SW 1271 (cell line): ENCODE data around the gene SGTA.
A peak's percentile ranks its signal among the peaks of the same experiment; 100 is the strongest.

Source experiments
- DNase-seq, 2 experiments: peaks; one replicate each; lab custom pipeline; 2025; lab: John Stamatoyannopoulos, UW

Gene SGTA

GRCh38 chr19:2755448-2755705 is 27.7 kb downstream of the SGTA start:
- DNase-seq = no peak

GRCh38 chr19:2754659-2755447 is 28.2 kb downstream of the SGTA start:
- no peak for DNase-seq

- no peak for DNase-seq
Observed at GRCh38 chr19:2751438-2751830, 31.6 kb downstream of the SGTA start.

- no peak for DNase-seq
Observed at GRCh38 chr19:2750808-2751437, 32.1 kb downstream of the SGTA start.

GRCh38 chr19:2747349-2747748 is 35.7 kb downstream of the SGTA start:
- DNase-seq = no peak

GRCh38 chr19:2744113-2744512 is 39.0 kb downstream of the SGTA start:
- no peak for DNase-seq

- no peak for DNase-seq
Observed at GRCh38 chr19:2743099-2743498, 40.0 kb downstream of the SGTA start.

GRCh38 chr19:2740314-2740656 is 42.8 kb downstream of the SGTA start:
- no peak for DNase-seq

GRCh38 chr19:2739602-2740313 is 43.3 kb downstream of the SGTA start, which contains the start of gene SLC39A3:
Gene SLC39A3, minus strand, starts transcription at chr19:2740017. Its CDS starts 2,760 bp downstream, at chr19:2737257.
- peak; percentile 85 to 95 for DNase-seq

- DNase-seq = no peak
Observed at GRCh38 chr19:2736550-2737190, 46.4 kb downstream of the SGTA start.

GRCh38 chr19:2735374-2735773 is 47.7 kb downstream of the SGTA start:
- no peak for DNase-seq

GRCh38 chr19:2734589-2735288 is 48.3 kb downstream of the SGTA start:
- no peak for DNase-seq

GRCh38 chr19:2733930-2734588 is 49.0 kb downstream of the SGTA start:
- no peak for DNase-seq

- DNase-seq = no peak
Observed at GRCh38 chr19:2732883-2733282, 50.2 kb downstream of the SGTA start.

- no peak for DNase-seq
Observed at GRCh38 chr19:2732157-2732725, 50.8 kb downstream of the SGTA start.

- no peak for DNase-seq
Observed at GRCh38 chr19:2731181-2731995, 51.7 kb downstream of the SGTA start.

GRCh38 chr19:2729943-2730818 is 52.9 kb downstream of the SGTA start:
- DNase-seq = no peak

GRCh38 chr19:2728783-2729387 is 54.2 kb downstream of the SGTA start:
- no peak for DNase-seq

GRCh38 chr19:2727640-2727944 is 55.5 kb downstream of the SGTA start:
- DNase-seq = no peak
